Measurements from ENCODE around the gene PAPPA.

GRCh38 chr9:116137010-116137409 is 16.6 kb upstream of the PAPPA start:
- no peak for TF ChIP-seq CTCF (IDR thresholded peaks at IDR 0.05)
- no peak for TF ChIP-seq POLR2A (IDR thresholded peaks at IDR 0.05)

All from uterus (tissue), 2 donors.